H9 (cell line): ENCODE data around the gene ZNF584. TPM values are rescaled to one million over a fixed set of nuclear protein-coding genes. Genes with fewer than 3 reads are reported as not detected.
A peak's percentile ranks its signal among the peaks of the same experiment; 100 is the strongest.

ENCODE experiments used
- DNase-seq: peaks from one replicate; pipeline ENCODE4 v3.0.0-alpha.2; 2017
- H2AFZ ChIP-seq: one replicate; pipeline ENCODE4 v1.6.1; 2013; ENCODE audit warnings: mild to moderate bottlenecking, low read length, control low read depth, moderate library complexity
- H2AK5ac ChIP-seq: 2 replicates; pipeline ENCODE4 v1.6.1; 2013; ENCODE audit warnings: low read length, control low read depth, mixed read lengths; ENCODE audit not compliant: insufficient read length
- H2BK120ac ChIP-seq: one replicate; pipeline ENCODE4 v1.6.1; 2013; ENCODE audit warnings: low read depth, mild to moderate bottlenecking, low read length, control low read depth, inconsistent platforms; ENCODE audit not compliant: poor library complexity, severe bottlenecking
- H2BK12ac ChIP-seq: 2 replicates; pipeline ENCODE4 v1.6.1; 2013; ENCODE audit warnings: low read length, control low read depth, mixed read lengths, low read depth; ENCODE audit not compliant: insufficient read length
- H2BK15ac ChIP-seq: 2 replicates; pipeline ENCODE4 v1.6.1; 2013; ENCODE audit warnings: low read depth, low read length, control low read depth
- H2BK20ac ChIP-seq: one replicate; pipeline ENCODE4 v1.6.1; 2013; ENCODE audit warnings: low read depth, mild to moderate bottlenecking, low read length, control low read depth, inconsistent platforms; ENCODE audit not compliant: poor library complexity, severe bottlenecking
- H2BK5ac ChIP-seq: 2 replicates; pipeline ENCODE4 v1.6.1; 2013; ENCODE audit warnings: low read length, control low read depth, mixed read lengths; ENCODE audit not compliant: insufficient read length
- H3K14ac ChIP-seq: 2 replicates; pipeline ENCODE4 v1.6.1; 2013; ENCODE audit warnings: low read length, control low read depth; ENCODE audit not compliant: insufficient read depth
- H3K18ac ChIP-seq: 2 replicates; pipeline ENCODE4 v1.6.1; 2013; ENCODE audit warnings: low read depth, mild to moderate bottlenecking, mixed read lengths, low read length, control low read depth; ENCODE audit not compliant: insufficient read length
- H3K23ac ChIP-seq: 2 replicates; pipeline ENCODE4 v1.6.1; 2013; ENCODE audit warnings: low read length, control low read depth, mixed read lengths, low read depth; ENCODE audit not compliant: insufficient read length
- H3K23me2 ChIP-seq: 2 replicates; pipeline ENCODE4 v1.6.1; 2013; ENCODE audit warnings: low read depth, mild to moderate bottlenecking, mixed read lengths, low read length, control low read depth; ENCODE audit not compliant: insufficient read length, poor library complexity, severe bottlenecking
- H3K27ac ChIP-seq: 2 replicates; pipeline ENCODE4 v1.5.1; 2013; ENCODE audit warnings: low read length, control low read depth, mixed read lengths, low read depth; ENCODE audit not compliant: insufficient read length
- H3K27me3 ChIP-seq: 2 replicates; pipeline ENCODE4 v1.6.1; 2013; ENCODE audit warnings: low read length, control low read depth, inconsistent platforms; ENCODE audit not compliant: insufficient read depth
- H3K4ac ChIP-seq: 2 replicates; pipeline ENCODE4 v1.6.1; 2013; ENCODE audit warnings: low read depth, mild to moderate bottlenecking, control low read depth, inconsistent platforms, low read length, moderate library complexity
- H3K4me1 ChIP-seq: 2 replicates; pipeline ENCODE4 v1.6.1; 2013; ENCODE audit warnings: low read length, control low read depth, inconsistent platforms; ENCODE audit not compliant: insufficient read depth
- H3K4me2 ChIP-seq: 2 replicates; pipeline ENCODE4 v1.6.1; 2013; ENCODE audit warnings: low read length, control low read depth, mixed read lengths; ENCODE audit not compliant: insufficient read length, insufficient read depth
- H3K56ac ChIP-seq: 2 replicates; pipeline ENCODE4 v1.6.1; 2013; ENCODE audit warnings: low read depth, mild to moderate bottlenecking, mixed read lengths, low read length, control low read depth; ENCODE audit not compliant: insufficient read length
- H3K79me1 ChIP-seq: 2 replicates; pipeline ENCODE4 v1.6.1; 2013; ENCODE audit warnings: low read depth, mild to moderate bottlenecking, moderate library complexity, low read length, control low read depth, inconsistent platforms; ENCODE audit not compliant: insufficient read depth, poor library complexity, severe bottlenecking
- H3K79me2 ChIP-seq: 2 replicates; pipeline ENCODE4 v1.6.1; 2013; ENCODE audit warnings: low read length, control low read depth, inconsistent platforms; ENCODE audit not compliant: insufficient read depth
- H3K9ac ChIP-seq: 2 replicates; pipeline ENCODE4 v1.6.1; 2013; ENCODE audit warnings: low read length, control low read depth, mixed read lengths; ENCODE audit not compliant: insufficient read length; ENCODE audit errors: extremely low read depth
- H3K9me3 ChIP-seq: one replicate; pipeline ENCODE4 v1.6.1; 2013; ENCODE audit warnings: low read depth, low read length, inconsistent platforms; ENCODE audit not compliant: control insufficient read depth
- H3T11ph ChIP-seq: one replicate; pipeline ENCODE4 v1.6.1; 2013; ENCODE audit warnings: mild to moderate bottlenecking, low read length, control low read depth, inconsistent platforms
- H4K20me1 ChIP-seq: one replicate; pipeline ENCODE4 v1.6.1; 2013; ENCODE audit not compliant: control insufficient read depth, insufficient read length, insufficient read depth
- H4K5ac ChIP-seq: 2 replicates; pipeline ENCODE4 v1.6.1; 2013; ENCODE audit warnings: low read depth, mild to moderate bottlenecking, mixed read lengths, low read length, control low read depth; ENCODE audit not compliant: insufficient read length
- H4K8ac ChIP-seq: replicated peaks from 2 replicates; pipeline ENCODE4 v1.6.1; 2013; ENCODE audit warnings: low read length, control low read depth, mixed read lengths, low read depth; ENCODE audit not compliant: insufficient read length
- H4K91ac ChIP-seq: 2 replicates; pipeline ENCODE4 v1.6.1; 2013; ENCODE audit warnings: low read depth, mild to moderate bottlenecking, moderate library complexity, mixed read lengths, low read length, control low read depth; ENCODE audit not compliant: insufficient read length
- H3K27ac Mint-ChIP-seq, 3 experiments: 2 replicates in 2 of 3; 3 replicates in 1 of 3; pipeline ENCODE4 v1.8.0; 2020 to 2021; ENCODE audit warnings: mixed read lengths in 3 of 3, mild to moderate bottlenecking in 1 of 3, moderate library complexity in 1 of 3
- H3K27me3 Mint-ChIP-seq: 2 replicates; pipeline ENCODE4 v1.8.0; 2021; ENCODE audit warnings: low read depth, mild to moderate bottlenecking, moderate library complexity, mixed read lengths
- H3K36me3 Mint-ChIP-seq, 3 experiments: 2 replicates in 2 of 3; 3 replicates in 1 of 3; pipeline ENCODE4 v1.8.0; 2020 to 2021; ENCODE audit warnings: low read depth in 3 of 3, mixed read lengths in 3 of 3; ENCODE audit not compliant: insufficient read depth in 1 of 3
- H3K4me1 Mint-ChIP-seq, 2 experiments: 2 replicates each; pipeline ENCODE4 v1.8.0; 2020; ENCODE audit warnings: mixed read lengths in 2 of 2
- H3K4me3 Mint-ChIP-seq, 2 experiments: 2 replicates in 1 of 2; 3 replicates in 1 of 2; pipeline ENCODE4 v1.8.0; 2020 to 2021; ENCODE audit warnings: mild to moderate bottlenecking in 2 of 2, mixed read lengths in 2 of 2, moderate library complexity in 1 of 2
- H3K9me3 Mint-ChIP-seq, 2 experiments: 2 replicates in 1 of 2; 3 replicates in 1 of 2; pipeline ENCODE4 v1.8.0; 2020; ENCODE audit warnings: mild to moderate bottlenecking in 2 of 2, mixed read lengths in 2 of 2, moderate library complexity in 1 of 2
- CTCF ChIP-seq: fragments of 200-600 bp; sonication (generic); conservative IDR thresholded peaks from 3 replicates; pipeline ENCODE4 v1.8.0; 2021; ENCODE audit warnings: antibody characterized with exemption, mild to moderate bottlenecking
- WGBS: extraction: QIAGEN DNeasy Blood & Tissue Kit; methylation state at CpG from one replicate; pipeline ENCODE4 v1.1.7; 2013; ENCODE audit warnings: missing lambda C conversion rate, low lambda C conversion rate, mixed read lengths; ENCODE audit not compliant: insufficient read length; ENCODE audit errors: extremely low coverage; 5-methylcytosine and 5-hydroxymethylcytosine counted together
- total RNA-seq: library from RNA; stranded (reverse); gene quantifications from 2 replicates; pipeline ENCODE4 v1.2.1, GENCODE V29; 2021

Gene ZNF584
- total RNA-seq, 1 experiment from 2014 or later: 7.4 TPM

- no peak overlapping the region for H4K8ac ChIP-seq
Measured at GRCh38 chr19:58409010-58409790, 751 bp downstream of the ZNF584 start.

More at GRCh38 chr19:58409010-58409790, 751 bp downstream of the ZNF584 start:
- Histone ChIP-seq H3K4ac (no peak overlapping the region), H3K56ac (no peak overlapping the region), H3K18ac (no peak overlapping the region), H3K27me3 (no peaks in the 10 kb centered on the region; the same call in 1 of the 2 replicates), H3K14ac (no peak overlapping the region), H4K91ac (no peak overlapping the region), H2BK20ac (no peak overlapping the region), H3K4me2 (peak overlapping the region; percentile 87), H3K23me2 (peaks cover 15% of the 10 kb centered on the region), H2BK15ac (no peak overlapping the region), H3K27ac (no peak overlapping the region), H2AFZ (no peak overlapping the region), H3K79me1 (no peaks in the 10 kb centered on the region), H2BK12ac (no peak overlapping the region), H3K79me2 (no peaks in the 10 kb centered on the region), H3T11ph (no peak overlapping the region), H2BK120ac (no peak overlapping the region), H4K20me1 (peaks cover 3% of the 10 kb centered on the region), H3K9ac (no peak overlapping the region), H2AK5ac (no peak overlapping the region), H3K9me3 (no peaks in the 10 kb centered on the region), H3K4me1 (peaks cover 5% of the 10 kb centered on the region; the same call in 1 of the 2 replicates), H4K5ac (no peak overlapping the region), H2BK5ac (no peak overlapping the region), H3K23ac (no peak overlapping the region)
- no peak for TF ChIP-seq CTCF
- no peak overlapping the region for H3K27ac Mint-ChIP-seq
- peak; percentile 48 for DNase-seq
- WGBS: no CpG with 5 or more reads among the region's 34 CpGs
- peak overlapping the region; percentile 87 to 94 for H3K4me3 Mint-ChIP-seq
- H3K9me3 Mint-ChIP-seq: peaks cover 8 to 10% of the 10 kb centered on the region in 2 experiments; a peak in 4 of 5 replicates
- peaks cover 6 to 8% (median 7%) of the 10 kb centered on the region in 3 experiments; a peak in 6 of 7 replicates for H3K36me3 Mint-ChIP-seq
- peaks cover 19% of the 10 kb centered on the region in 2 experiments for H3K4me1 Mint-ChIP-seq
- H3K27me3 Mint-ChIP-seq: peaks cover 13% of the 10 kb centered on the region
